HEK293T (cell line): ENCODE data around the gene GAREM1.
A peak's percentile ranks its signal among the peaks of the same experiment; 100 is the strongest.

Source experiments
- CTCF ChIA-PET: fragments of 350-600 bp; formaldehyde crosslinking; extraction: SDS; loops from one replicate; lab custom pipeline; 2021; ENCODE audit warnings: antibody characterized with exemption, inconsistent platforms; lab: Yijun Ruan, JAX
- POLR2A ChIA-PET: fragments of 350-600 bp; formaldehyde crosslinking; extraction: SDS; loops from one replicate; lab custom pipeline; 2020; ENCODE audit warnings: antibody characterized with exemption, inconsistent platforms; lab: Yijun Ruan, JAX
- DNase-seq: peaks from one replicate; pipeline ENCODE4 v3.0.0; 2012; ENCODE audit warnings: mixed read lengths; ENCODE audit errors: extremely low spot score
- ARNT ChIP-seq: fragments of 450-650 bp; IDR thresholded peaks from 2 replicates; pipeline ENCODE4 v1.6.1; 2017; ENCODE audit warnings: mild to moderate bottlenecking
- BHLHE40 ChIP-seq: fragments of 450-650 bp; IDR thresholded peaks from 2 replicates; pipeline ENCODE4 v1.6.1; 2016; ENCODE audit warnings: mild to moderate bottlenecking, moderate library complexity, borderline replicate concordance
- CTBP1 ChIP-seq: fragments of 450-650 bp; IDR thresholded peaks from 2 replicates; pipeline ENCODE4 v1.6.1; 2016; ENCODE audit warnings: borderline replicate concordance
- ELF4 ChIP-seq: fragments of 450-650 bp; IDR thresholded peaks from 2 replicates; pipeline ENCODE4 v1.6.1; 2017; ENCODE audit warnings: antibody characterized with exemption
- FOXA1 ChIP-seq: fragments of 450-650 bp; IDR thresholded peaks from 2 replicates; pipeline ENCODE4 v1.6.1; 2016; ENCODE audit warnings: mild to moderate bottlenecking
- FOXK2 ChIP-seq: fragments of 450-650 bp; IDR thresholded peaks from 2 replicates; pipeline ENCODE4 v1.6.1; 2016; ENCODE audit warnings: mild to moderate bottlenecking
- FOXM1 ChIP-seq: fragments of 450-650 bp; IDR thresholded peaks from 2 replicates; pipeline ENCODE4 v1.6.1; 2017; ENCODE audit warnings: mild to moderate bottlenecking, borderline replicate concordance
- HDGF ChIP-seq: fragments of 450-650 bp; IDR thresholded peaks from 2 replicates; pipeline ENCODE4 v1.6.1; 2017; ENCODE audit warnings: antibody characterized with exemption, borderline replicate concordance
- L3MBTL2 ChIP-seq: fragments of 450-650 bp; conservative IDR thresholded peaks from 2 replicates; pipeline ENCODE4 v1.6.1; 2016; ENCODE audit warnings: mild to moderate bottlenecking
- LEF1 ChIP-seq: fragments of 450-650 bp; IDR thresholded peaks from 2 replicates; pipeline ENCODE4 v1.6.1; 2017; ENCODE audit warnings: mild to moderate bottlenecking, borderline replicate concordance
- NFRKB ChIP-seq: fragments of 450-650 bp; IDR thresholded peaks from 2 replicates; pipeline ENCODE4 v1.6.1; 2016; ENCODE audit warnings: mild to moderate bottlenecking, moderate library complexity
- PKNOX1 ChIP-seq: fragments of 450-650 bp; IDR thresholded peaks from 2 replicates; pipeline ENCODE4 v1.6.1; 2016
- SP1 ChIP-seq: fragments of 450-650 bp; IDR thresholded peaks from 2 replicates; pipeline ENCODE4 v1.6.1; 2017
- SUZ12 ChIP-seq: fragments of 450-650 bp; IDR thresholded peaks from 2 replicates; pipeline ENCODE4 v1.6.1; 2016; ENCODE audit warnings: mild to moderate bottlenecking
- TARDBP ChIP-seq: fragments of 450-650 bp; IDR thresholded peaks from 2 replicates; pipeline ENCODE4 v1.6.1; 2016
- ZNF384 ChIP-seq: fragments of 450-650 bp; IDR thresholded peaks from 2 replicates; pipeline ENCODE4 v1.6.1; 2016

Gene GAREM1

GRCh38 chr18:32261003-32261402 is 209.7 kb downstream of the GAREM1 start:
- no peak for TF ChIP-seq ARNT
- TF ChIP-seq FOXM1: no peak
- no peak for TF ChIP-seq BHLHE40
- TF ChIP-seq ELF4: no peak
- no peak for TF ChIP-seq LEF1
- TF ChIP-seq SP1: no peak
- ChIA-PET CTCF (interaction anchor here (0.6 to 2.7 kb wide), 4 partner anchors 8 to 290 kb away, joined by 5 to 11 read pairs (median 8); no protein-coding TSS in a partner anchor), POLR2A (no interaction called here)
- peak; percentile 57 for DNase-seq

GRCh38 chr18:32259553-32259952 is 211.1 kb downstream of the GAREM1 start:
- ChIA-PET POLR2A (no interaction called here), CTCF (interaction anchor here (0.6 to 2.7 kb wide), 4 partner anchors 10 to 99 kb away, joined by 3 to 11 read pairs (median 4); no protein-coding TSS in a partner anchor)
- no peak for TF ChIP-seq HDGF
- no peak for TF ChIP-seq FOXA1
- TF ChIP-seq BHLHE40: no peak
- no peak for TF ChIP-seq ARNT
- TF ChIP-seq LEF1: no peak
- TF ChIP-seq ZNF384: no peak
- no peak for TF ChIP-seq TARDBP
- no peak for TF ChIP-seq CTBP1
- no peak for TF ChIP-seq SP1
- no peak for TF ChIP-seq NFRKB
- no peak for TF ChIP-seq L3MBTL2
- no peak for TF ChIP-seq FOXM1
- TF ChIP-seq SUZ12: no peak
- no peak for TF ChIP-seq FOXK2
- no peak for TF ChIP-seq ELF4
- no peak for DNase-seq

- no peak for DNase-seq
- CTCF ChIA-PET: no interaction called here
- no peak for TF ChIP-seq PKNOX1
- no peak for TF ChIP-seq CTBP1
- TF ChIP-seq FOXA1: no peak
- no peak for TF ChIP-seq BHLHE40
- no peak for TF ChIP-seq FOXM1
- TF ChIP-seq FOXK2: no peak
- TF ChIP-seq LEF1: no peak
- TF ChIP-seq TARDBP: no peak
- no peak for TF ChIP-seq SP1
- TF ChIP-seq SUZ12: no peak
- no peak for TF ChIP-seq NFRKB
- no peak for TF ChIP-seq L3MBTL2
- TF ChIP-seq ELF4: no peak
- TF ChIP-seq HDGF: no peak
- TF ChIP-seq ZNF384: no peak
- no peak for TF ChIP-seq ARNT
Measured at GRCh38 chr18:32258558-32259204, 212.0 kb downstream of the GAREM1 start.

GRCh38 chr18:32258148-32258547 is 212.5 kb downstream of the GAREM1 start:
- DNase-seq: no peak
- ChIA-PET POLR2A (no interaction called here), CTCF (no interaction called here)
- TF ChIP-seq HDGF: no peak
- TF ChIP-seq BHLHE40: no peak
- TF ChIP-seq TARDBP: no peak
- TF ChIP-seq NFRKB: no peak
- no peak for TF ChIP-seq ELF4
- no peak for TF ChIP-seq SP1

More at GRCh38 chr18:32258558-32259204, 212.0 kb downstream of the GAREM1 start:
- POLR2A ChIA-PET: no interaction called here

- ChIA-PET POLR2A (no interaction called here), CTCF (no interaction called here)
- DNase-seq: no peak
- TF ChIP-seq TARDBP (no peak), HDGF (no peak), ARNT (no peak), BHLHE40 (no peak), SUZ12 (no peak), ELF4 (no peak), ZNF384 (no peak), NFRKB (no peak), FOXA1 (no peak), L3MBTL2 (no peak), FOXM1 (no peak), FOXK2 (no peak), CTBP1 (no peak), PKNOX1 (no peak), SP1 (no peak), LEF1 (no peak)
Measured at GRCh38 chr18:32257084-32257785, 213.4 kb downstream of the GAREM1 start.

- no peak for TF ChIP-seq FOXK2
- ChIA-PET CTCF (interaction anchor here (1.1 kb wide), 1 partner anchor 17 kb away, joined by 3 read pairs; no protein-coding TSS in a partner anchor), POLR2A (no interaction called here)
- DNase-seq: no peak
Measured at GRCh38 chr18:32255570-32255969, 215.1 kb downstream of the GAREM1 start.
